K562 (cell line): Measurements from ENCODE around the gene SPEG. TPM values are rescaled to one million over a fixed set of nuclear protein-coding genes. Genes with fewer than 3 reads are reported as not detected.

ENCODE experiments used
- ARID1B ChIP-seq: fragments of 450-650 bp; IDR thresholded peaks from 2 replicates; pipeline ENCODE4 v1.6.1; 2016; ENCODE audit warnings: antibody characterized with exemption, mild to moderate bottlenecking, inconsistent platforms
- ATF1 ChIP-seq, 2 experiments: fragments of 450-650 bp in 1 of 2; IDR thresholded peaks; 2 replicates each; pipeline ENCODE4 v1.6.1; 2016; ENCODE audit warnings: missing compliant biosample characterization in 1 of 2, missing genetic modification characterization in 1 of 2
- CBFB ChIP-seq: sonication (generic); formaldehyde crosslinking; IDR thresholded peaks from 2 replicates; pipeline ENCODE4 v1.4.0; 2020; ENCODE audit warnings: mild to moderate bottlenecking, missing genetic modification reagents
- CBX8 ChIP-seq: fragments of 200-600 bp; sonication (generic); IDR thresholded peaks from 2 replicates; pipeline ENCODE4 v1.6.1; 2012; ENCODE audit warnings: borderline replicate concordance, mixed run types, low read depth, mild to moderate bottlenecking, moderate library complexity, mixed read lengths, low read length, control low read depth, inconsistent platforms; ENCODE audit not compliant: poor library complexity, severe bottlenecking; ENCODE audit errors: extremely low read depth
- E2F6 ChIP-seq, 2 experiments: IDR thresholded peaks; 2 replicates each; pipeline ENCODE4 v1.6.1; 2011; ENCODE audit warnings: borderline replicate concordance in 1 of 2, control low read depth in 1 of 2, low read depth in 1 of 2, low read length in 1 of 2, mild to moderate bottlenecking in 1 of 2, mixed read lengths in 1 of 2, moderate library complexity in 1 of 2; ENCODE audit not compliant: insufficient read depth in 1 of 2, insufficient read length in 1 of 2, poor library complexity in 1 of 2, severe bottlenecking in 1 of 2; ENCODE audit errors: extremely low read depth in 1 of 2
- HLTF ChIP-seq: fragments of 450-650 bp; IDR thresholded peaks from 2 replicates; pipeline ENCODE4 v1.6.1; 2016
- KDM2B ChIP-seq: fragments of 250-450 bp; sonication (Bioruptor Pico); IDR thresholded peaks from 2 replicates; pipeline ENCODE4 v1.8.0; 2021; ENCODE audit warnings: mild to moderate bottlenecking, moderate library complexity
- MAFF ChIP-seq: IDR thresholded peaks from 2 replicates; pipeline ENCODE4 v1.6.1; 2012; ENCODE audit warnings: low read length, improper control_type of control experiment
- MBD2 ChIP-seq: sonication (generic); IDR thresholded peaks from 2 replicates; pipeline ENCODE4 v1.6.1; 2016; ENCODE audit warnings: low read depth, borderline replicate concordance
- MXI1 ChIP-seq: IDR thresholded peaks from 2 replicates; pipeline ENCODE4 v1.6.1; 2011; ENCODE audit warnings: low read depth, mild to moderate bottlenecking, improper control_type of control experiment, low read length
- POLR2AphosphoS5 ChIP-seq: IDR thresholded peaks from 2 replicates; pipeline ENCODE4 v1.6.1; 2011; ENCODE audit warnings: mild to moderate bottlenecking, low read depth, low read length, moderate library complexity; ENCODE audit not compliant: control insufficient read depth, insufficient read depth
- SAP30 ChIP-seq: fragments of 200-600 bp; sonication (generic); IDR thresholded peaks from 2 replicates; pipeline ENCODE4 v1.6.1; 2012; ENCODE audit warnings: borderline replicate concordance, low read depth, mild to moderate bottlenecking, moderate library complexity, low read length, control low read depth, inconsistent platforms; ENCODE audit not compliant: insufficient read depth, poor library complexity, severe bottlenecking
- THRA ChIP-seq: fragments of 450-650 bp; IDR thresholded peaks from 2 replicates; pipeline ENCODE4 v1.6.1; 2017; ENCODE audit warnings: mild to moderate bottlenecking, moderate library complexity
- UBTF ChIP-seq, 2 experiments: IDR thresholded peaks; 2 replicates each; pipeline ENCODE4 v1.6.1; 2012; ENCODE audit warnings: improper control_type of control experiment in 2 of 2, low read depth in 2 of 2, low read length in 2 of 2, borderline replicate concordance in 1 of 2
- ZNF584 ChIP-seq: fragments of 200-800 bp; sonication (Bioruptor generic); IDR thresholded peaks from 2 replicates; pipeline ENCODE4 v1.6.1; 2016; ENCODE audit warnings: low read depth, mild to moderate bottlenecking, missing genetic modification characterization, missing compliant biosample characterization
- polyA plus RNA-seq, 8 experiments: library from polyadenylated mRNA; depleted of rRNA in 4 of 8; stranded (reverse) in 5 of 8; unstranded in 3 of 8; fragments of >200 nt; fragmentation: Nextera tagmentation in 2 of 8; fragmentation: Illumina TruSeq in 1 of 8; extraction: Ambion mirVana in 2 of 8; extraction: Trizol in 1 of 8; gene quantifications; 2 replicates each; pipeline versions ENCODE4 v1.2.1 to v1.2.3, GENCODE V29; 2011 to 2014; ENCODE audit warnings: inconsistent platforms in 1 of 8, missing spikeins in 1 of 8
- total RNA-seq, 7 experiments: library from RNA; depleted of rRNA in 6 of 7; stranded (reverse); fragments of >200 nt in 6 of 7; fragmentation: Illumina TruSeq in 2 of 7; extraction: Trizol in 2 of 7; gene quantifications; 2 replicates each; pipeline versions ENCODE4 v1.2.1 to v1.2.3, GENCODE V29; 2011 to 2021; ENCODE audit warnings: low replicate concordance in 1 of 7
- TF ChIP-seq, protein P1 (sequence below): sonication (generic); formaldehyde crosslinking; IDR thresholded peaks from 2 replicates; pipeline ENCODE4 v1.8.0; 2022; ENCODE audit warnings: mild to moderate bottlenecking, missing genetic modification reagents, borderline replicate concordance
- TF ChIP-seq, protein P2 (sequence below): sonication (generic); formaldehyde crosslinking; IDR thresholded peaks from 2 replicates; pipeline ENCODE4 v1.9.0; 2022; ENCODE audit warnings: mild to moderate bottlenecking, missing genetic modification reagents

The SPEG gene
- total and polyA plus RNA-seq, 9 of the 15 experiments (the other 6 are each of a cell fraction or from before 2014, with no cell fraction given) = 0.49 to 8.7 (median 3.0) TPM

DNA sequence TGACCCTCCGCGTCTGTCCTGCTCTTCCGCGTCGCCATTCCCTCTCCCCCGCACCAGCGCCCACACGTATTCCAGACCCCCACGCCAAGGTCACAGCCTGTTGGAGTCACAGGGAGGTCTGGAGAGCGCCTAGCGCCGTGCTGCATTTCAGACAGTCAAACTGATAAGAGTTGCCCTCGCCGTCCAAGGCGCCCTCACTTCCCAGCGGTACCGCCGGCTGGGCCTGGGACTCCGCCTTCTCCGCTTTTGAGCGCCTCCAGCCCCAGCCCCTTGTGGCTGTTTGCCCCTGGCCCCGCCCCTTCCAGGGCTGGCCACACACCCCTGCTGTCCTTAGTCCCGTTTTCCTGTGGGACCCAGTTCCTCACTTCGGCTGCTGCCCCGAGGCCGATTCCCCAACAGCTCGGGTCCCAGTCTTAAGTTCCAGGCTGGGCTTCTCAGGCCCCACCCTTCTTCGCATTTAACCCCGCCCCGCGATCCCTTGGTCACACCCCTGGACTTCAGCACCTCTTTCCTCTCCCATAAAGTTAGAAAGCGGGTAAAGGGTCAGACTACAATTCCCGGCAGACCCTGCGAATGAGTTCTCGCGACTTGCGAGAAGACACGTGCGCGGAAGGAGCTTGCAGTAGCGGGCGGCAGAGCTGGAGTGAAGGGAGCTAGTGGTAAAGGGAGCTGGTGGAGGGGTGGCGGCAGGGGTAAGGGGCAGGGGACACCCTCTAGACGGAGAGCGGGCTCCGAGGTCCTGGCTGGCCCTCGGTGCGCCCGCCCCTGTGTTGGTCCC lies 63.8 kb downstream of the SPEG start, which contains the start of gene GMPPA (continued):
- TF ChIP-seq UBTF (IDR thresholded peaks at IDR 0.05; ENCODE audit: borderline replicate concordance in 1 of 2, low read depth in 2 of 2, low read length in 2 of 2) (peak in 1 of 2 experiments; percentile 49; a peak in 2 of 4 replicates), POLR2AphosphoS5 (peak; percentile 60), MAFF (peak; percentile 69; the same call in 1 of the 2 replicates), E2F6 (IDR thresholded peaks at IDR 0.05; ENCODE audit: borderline replicate concordance in 1 of 2, extremely low read depth in 1 of 2, insufficient read depth in 1 of 2, insufficient read length in 1 of 2, low read depth in 1 of 2, low read length in 1 of 2, poor library complexity in 1 of 2, severe bottlenecking in 1 of 2) (peak; percentile 28 to 40), CBFB (CRISPR knock-in tag) (0 out of 2 replicates have a peak, but pooled peaks have one; percentile 9), HLTF (peak; percentile 70; the same call in 1 of the 2 replicates), ZNF584 (no peak), THRA (no peak), ATF1 (CRISPR knock-in tag; IDR thresholded peaks at IDR 0.05) (no peak), ATF1 (tag; IDR thresholded peaks at IDR 0.05) (peak; percentile 67), SAP30 (peak; percentile 29), MBD2 (peak; percentile 61; the same call in 1 of the 2 replicates), CBX8 (no peak), KDM2B (no peak), ARID1B (peak; percentile 72), MXI1 (0 out of 2 replicates have a peak, but pooled peaks have one; percentile 14)
- TF ChIP-seq, protein P1, sequence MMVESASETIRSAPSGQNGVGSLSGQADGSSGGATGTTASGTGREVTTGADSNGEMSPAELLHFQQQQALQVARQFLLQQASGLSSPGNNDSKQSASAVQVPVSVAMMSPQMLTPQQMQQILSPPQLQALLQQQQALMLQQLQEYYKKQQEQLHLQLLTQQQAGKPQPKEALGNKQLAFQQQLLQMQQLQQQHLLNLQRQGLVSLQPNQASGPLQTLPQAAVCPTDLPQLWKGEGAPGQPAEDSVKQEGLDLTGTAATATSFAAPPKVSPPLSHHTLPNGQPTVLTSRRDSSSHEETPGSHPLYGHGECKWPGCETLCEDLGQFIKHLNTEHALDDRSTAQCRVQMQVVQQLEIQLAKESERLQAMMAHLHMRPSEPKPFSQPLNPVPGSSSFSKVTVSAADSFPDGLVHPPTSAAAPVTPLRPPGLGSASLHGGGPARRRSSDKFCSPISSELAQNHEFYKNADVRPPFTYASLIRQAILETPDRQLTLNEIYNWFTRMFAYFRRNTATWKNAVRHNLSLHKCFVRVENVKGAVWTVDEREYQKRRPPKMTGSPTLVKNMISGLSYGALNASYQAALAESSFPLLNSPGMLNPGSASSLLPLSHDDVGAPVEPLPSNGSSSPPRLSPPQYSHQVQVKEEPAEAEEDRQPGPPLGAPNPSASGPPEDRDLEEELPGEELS (CRISPR knock-in tag) = 0 out of 2 replicates have a peak, but pooled peaks have one; percentile 46
- TF ChIP-seq, protein P2, sequence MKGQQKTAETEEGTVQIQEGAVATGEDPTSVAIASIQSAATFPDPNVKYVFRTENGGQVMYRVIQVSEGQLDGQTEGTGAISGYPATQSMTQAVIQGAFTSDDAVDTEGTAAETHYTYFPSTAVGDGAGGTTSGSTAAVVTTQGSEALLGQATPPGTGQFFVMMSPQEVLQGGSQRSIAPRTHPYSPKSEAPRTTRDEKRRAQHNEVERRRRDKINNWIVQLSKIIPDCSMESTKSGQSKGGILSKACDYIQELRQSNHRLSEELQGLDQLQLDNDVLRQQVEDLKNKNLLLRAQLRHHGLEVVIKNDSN (CRISPR knock-in tag) = peak; percentile 88
